ENCODE results near the gene PPIF.

The PPIF gene

DNA sequence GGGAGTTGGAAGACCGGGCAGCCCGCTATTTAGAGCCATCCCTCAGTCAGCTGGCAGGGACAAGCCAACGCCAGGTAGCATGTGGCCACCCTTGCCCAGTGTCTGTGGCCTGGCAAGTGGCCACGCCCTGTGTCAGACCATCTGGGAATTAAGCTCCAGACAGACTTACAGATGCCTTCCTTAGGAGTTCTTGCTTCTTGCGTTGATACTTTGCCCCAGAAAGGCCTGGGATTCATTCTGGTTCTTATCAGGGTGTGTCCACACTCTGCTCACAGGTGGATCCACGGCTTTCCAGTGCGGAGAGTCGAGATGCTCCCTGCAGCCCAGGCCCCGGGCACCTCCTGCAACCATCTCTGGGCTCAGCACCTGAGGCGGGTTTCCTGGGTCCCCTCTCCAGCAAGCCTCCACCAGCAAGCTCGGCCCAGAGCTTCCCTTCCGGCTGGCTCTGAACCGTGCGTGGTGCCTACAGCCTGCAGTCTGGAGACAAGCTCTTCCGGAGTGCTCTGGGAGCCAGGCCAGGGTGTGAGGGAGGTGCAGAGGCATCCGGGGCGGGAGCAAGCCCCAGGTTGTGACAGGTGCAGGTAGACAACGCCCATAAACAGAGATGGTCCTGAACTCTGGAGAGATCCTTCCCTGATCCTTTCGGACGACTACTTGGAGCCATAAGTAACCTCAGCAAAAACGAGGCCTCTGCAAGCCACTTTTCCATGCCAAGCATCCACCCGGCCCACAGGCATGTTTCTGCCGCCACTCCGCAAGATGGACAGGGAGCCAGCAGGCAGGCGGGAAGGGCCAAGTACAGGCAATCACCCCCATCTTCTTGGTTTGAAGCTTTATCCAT lies 32.3 kb upstream of the PPIF start:
- DNase-seq: no peak

DNA sequence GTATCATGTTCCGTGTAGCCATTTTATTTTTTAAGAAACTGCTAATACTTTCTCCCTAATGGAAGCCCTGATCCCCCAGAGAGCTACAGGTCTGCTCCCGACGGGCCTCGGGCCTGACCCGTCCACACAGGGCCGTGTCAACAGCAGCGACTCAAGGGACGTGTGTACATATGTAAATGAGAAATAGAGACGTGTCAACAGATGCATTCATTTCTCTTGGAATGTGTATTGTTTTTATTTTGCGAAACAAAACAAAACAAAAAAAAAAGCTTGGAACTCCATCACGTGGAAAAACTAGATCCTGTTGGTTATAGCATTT lies 31.7 kb upstream of the PPIF start:
- no peak for DNase-seq

DNA sequence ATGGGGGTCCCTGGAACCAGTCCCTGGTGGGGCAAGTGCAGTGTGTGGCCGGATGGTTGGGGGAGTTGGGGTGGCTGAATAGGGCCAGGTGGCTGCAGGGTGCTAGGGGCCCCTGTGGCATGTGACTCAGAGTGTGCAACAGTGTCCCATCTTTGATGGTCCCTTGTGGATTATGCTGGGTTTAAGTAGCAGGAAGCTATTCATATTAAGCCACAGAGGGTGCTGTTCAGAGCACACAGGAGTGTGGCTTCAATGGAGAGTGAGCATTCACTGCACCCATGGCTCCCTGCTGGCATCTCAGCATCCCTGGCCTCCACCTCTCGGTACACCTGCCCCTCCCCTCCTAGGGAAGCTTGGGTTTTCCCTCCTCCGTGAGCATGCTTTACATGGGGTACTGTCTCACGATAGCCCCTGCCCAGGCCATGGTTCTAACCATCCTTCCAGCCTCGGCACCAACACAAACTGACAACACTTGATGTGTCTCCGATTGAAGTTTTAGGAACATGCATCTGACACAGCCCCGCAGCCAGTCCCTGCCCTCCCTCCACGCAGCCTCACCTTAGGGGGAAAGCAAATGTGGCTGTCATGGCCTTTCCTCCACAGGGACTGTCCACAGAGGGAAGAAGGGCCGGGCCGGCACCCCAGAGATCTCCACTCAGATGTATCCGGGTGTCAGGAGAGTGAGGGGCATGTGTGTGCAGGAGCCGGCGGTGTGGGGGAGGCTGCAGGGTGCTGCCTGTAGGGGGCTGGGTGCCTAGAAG lies 30.4 kb upstream of the PPIF start:
- DNase-seq: no peak

DNA sequence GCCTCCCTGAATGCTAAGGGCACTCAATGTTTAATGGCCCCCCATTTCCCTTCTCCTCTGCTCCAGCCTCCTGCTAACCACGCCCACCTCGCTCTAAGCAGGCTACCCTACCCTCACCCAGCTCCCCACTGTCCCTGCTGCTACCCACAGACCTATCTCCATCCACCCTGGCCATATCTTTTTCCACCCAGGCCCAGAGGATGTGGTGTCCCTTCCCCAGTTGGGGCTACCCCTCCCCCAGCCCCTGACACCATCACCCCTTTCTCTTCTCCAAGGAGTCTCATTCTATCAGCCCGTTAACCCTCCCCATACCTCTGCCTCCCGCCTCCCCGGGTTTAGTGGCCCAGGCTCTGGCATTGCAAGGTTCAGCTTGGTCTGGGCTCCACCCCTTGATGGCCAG lies 28.9 kb upstream of the PPIF start:
- DNase-seq: no peak

DNA sequence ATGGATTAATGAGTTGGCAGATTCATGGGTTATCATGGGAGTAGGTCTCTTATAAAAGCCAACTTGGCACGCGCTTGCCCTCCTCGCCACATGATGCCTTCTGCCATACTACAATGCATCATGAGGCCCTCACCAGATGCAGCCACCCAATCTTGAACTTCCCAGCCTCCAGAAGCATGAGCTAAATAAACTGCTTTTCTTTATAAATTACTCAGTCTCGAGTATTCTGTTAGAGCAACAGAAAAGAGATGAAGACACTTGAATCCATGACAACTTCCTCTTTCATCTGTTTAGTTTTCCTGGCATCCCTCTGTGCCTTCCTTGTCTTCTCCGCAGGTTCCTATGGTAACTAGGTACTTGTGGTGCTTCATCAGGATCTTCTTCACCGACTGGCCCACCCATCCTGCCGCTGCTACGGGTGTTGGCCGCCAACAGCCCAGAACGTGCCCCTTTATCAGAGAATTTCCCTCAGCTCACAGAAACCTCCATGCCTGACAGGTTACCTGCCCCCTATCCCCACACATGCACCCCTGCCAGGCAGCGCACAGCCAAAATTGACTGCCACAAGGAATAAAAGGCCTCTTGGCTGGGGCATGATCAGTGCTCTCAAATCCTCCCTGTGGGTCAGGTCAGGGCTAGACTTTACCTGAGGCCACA lies 28.0 kb upstream of the PPIF start:
- no peak for DNase-seq

DNA sequence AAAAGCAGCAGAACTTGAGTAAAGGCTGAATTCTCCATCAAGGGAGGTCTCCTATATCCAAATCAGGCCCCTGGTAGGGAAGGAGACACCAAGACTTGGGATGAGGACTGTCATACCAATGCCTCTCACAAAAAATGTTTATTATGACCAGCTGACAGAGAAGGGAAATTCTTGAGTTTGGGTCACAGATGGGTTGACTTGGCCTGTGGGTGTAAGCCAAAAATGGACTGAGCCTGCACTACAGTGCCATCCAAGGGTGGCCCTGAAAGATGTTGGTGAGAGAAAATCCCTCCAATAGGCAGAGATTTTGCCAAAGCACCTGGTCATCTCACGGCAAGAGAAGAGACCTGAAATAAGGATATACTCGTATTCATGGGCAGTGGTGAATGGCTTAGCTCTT lies 27.0 kb upstream of the PPIF start:
- no peak for DNase-seq

DNA sequence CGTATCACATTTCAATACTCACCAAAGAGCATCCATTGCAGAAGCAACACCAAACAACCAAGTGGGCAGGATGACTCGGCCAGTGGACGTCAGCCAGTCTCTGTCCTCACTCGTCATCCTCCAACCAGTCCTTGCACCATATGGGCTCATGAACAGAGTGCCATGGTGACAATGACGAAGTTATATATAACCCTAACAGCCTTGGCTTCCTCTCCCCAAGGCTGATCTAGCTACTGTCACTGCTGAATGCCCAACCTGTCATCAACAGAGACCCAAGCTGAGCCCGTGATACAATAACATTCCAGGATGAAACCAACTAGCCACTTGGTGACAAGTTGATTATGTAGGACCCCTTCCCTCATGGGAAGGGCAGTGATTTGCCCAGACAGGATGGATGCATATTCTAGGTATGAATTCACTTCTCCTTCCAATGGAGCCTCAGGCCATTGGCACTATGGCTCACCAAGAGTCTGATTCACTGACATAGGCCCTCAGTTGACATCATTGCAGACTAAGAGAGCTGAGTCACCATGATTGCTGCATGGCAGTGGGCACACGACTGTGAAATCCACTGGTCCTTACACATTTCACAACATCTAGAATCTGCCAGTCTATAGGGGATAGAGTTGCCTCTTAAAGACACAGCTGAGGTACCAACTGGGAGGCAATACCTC lies 26.3 kb upstream of the PPIF start:
- DNase-seq: peak; percentile 89

DNA sequence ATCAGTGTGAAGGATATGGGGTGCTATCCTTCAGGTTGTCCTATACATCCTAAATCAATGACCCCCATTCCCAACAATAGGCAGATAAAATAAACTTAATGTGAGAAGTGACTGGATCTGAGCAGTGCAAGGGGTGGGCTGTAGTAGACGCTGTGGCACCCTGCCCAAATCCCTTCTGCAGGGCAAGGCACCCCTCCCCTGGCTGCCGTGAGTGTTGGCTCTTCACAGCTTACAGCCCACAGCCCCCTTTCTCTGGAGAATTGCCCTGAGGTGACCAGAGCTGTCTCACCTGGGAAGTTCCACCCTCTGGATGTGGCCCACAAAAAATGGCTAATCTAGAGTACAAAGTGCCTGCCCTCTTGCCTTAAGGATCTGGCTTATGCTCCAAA lies 25.8 kb upstream of the PPIF start:
- no peak for DNase-seq

DNA sequence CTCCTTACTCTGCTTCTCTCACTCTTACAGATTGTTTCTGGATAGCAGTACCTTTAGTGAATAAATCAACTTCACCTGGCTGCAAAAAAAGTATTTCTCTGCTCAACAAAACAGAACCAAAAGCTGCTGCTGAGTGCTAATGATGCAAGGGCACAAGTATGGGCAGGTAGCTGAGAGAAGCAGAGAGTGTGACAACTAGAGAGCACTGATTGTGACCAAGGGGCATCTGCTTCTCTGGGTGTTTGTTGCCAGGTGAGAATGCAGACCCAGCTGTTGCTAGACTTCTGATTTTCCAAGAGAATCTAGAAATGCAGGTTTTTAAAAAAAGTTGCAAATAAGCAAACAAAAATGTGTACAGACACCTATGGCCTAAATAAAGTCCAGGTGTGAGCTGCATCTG lies 25.3 kb upstream of the PPIF start:
- DNase-seq: no peak

DNA sequence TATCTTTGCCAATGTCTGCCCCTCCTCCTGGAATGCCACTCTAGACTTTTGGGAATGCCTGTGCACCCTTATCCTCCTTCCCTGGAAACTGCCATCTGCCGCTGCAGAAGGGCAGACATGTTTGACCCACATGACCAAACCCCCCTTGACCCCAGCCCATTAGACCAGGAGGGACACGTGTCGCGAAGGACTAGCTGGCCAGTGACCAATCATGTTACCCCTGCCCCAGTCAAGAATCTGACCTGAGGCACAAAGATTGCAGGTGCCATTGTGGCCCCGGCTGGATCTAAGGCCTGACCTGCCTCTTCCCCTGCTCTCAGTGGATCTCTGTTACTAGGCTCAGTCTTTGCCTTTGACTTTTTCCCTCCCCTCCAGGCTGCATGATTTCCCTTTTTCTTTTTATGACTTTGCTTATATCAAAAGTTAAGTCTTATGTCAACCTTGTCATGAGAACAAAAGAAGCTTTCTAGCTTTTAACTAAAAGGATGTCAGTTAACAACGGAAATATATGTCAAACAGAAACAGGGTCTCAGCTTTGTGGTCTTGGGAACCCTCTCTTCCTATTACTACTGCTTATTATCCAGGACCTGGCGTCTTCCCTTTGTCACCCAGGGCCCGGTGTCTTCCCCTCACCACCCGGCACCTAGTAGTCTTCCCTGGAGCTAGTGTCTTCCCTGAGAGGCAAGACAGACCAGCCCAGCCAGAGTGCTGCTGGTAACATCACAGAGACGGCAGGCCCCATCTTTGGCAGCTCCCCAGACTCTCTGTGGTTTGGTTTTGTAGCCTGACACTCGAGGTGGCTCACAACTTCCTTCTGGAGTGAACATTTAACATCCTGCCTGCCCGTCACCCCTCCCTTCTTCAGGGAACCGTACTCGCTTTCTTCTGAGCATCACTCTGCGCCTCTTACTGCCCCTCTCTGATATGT lies 24.4 kb upstream of the PPIF start:
- DNase-seq: peak; percentile 73

DNA sequence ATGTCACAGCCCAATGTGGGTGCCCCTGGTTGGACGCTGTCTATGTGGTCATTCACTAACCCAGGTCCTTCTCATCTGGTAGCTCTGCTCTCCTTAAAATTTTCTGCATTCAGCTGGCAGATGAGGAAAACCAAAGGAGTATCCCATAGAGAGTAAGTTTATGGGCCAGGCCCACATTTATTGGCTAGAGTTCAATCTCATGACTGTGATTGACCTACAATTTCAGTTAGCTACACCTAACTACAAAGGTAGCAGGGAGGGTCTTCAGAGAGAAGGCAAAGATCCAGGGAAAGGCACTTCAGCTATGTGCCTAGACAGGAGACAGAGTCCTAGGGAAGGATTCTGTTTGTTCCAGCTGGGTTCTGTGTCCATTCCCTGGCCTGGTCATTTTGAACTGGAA lies 23.7 kb upstream of the PPIF start:
- no peak for DNase-seq

DNA sequence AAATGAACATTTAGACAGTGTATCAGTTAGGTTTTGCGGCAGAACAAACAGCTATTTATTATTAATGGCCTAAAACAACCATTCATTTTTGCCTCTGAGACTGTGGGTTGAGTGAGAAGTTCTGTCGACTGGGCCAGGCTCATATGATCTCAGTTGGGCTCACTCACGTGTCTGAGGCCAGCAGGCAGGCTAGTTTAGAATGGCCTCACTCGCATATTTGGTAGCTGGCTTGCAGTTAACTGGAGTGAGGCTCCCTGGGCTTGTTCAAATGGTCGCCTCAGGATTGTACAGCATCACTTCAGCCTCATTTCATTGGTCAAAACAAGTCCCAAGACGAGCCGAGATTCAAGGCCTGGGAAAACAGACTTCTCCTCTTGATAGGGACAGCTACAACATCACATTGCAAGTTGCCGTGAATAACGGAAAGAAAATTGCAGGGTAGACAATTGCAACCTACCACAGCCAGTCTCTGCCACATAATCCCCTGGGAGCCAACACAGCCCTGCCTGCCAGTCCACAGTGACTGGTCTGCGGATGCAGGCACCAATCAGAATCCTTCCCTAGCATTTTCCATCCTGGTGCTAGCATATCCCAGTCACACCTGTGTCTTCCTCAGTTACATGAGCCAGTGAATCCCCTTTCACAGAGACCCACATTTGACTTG lies 23.1 kb upstream of the PPIF start:
- no peak for DNase-seq

DNA sequence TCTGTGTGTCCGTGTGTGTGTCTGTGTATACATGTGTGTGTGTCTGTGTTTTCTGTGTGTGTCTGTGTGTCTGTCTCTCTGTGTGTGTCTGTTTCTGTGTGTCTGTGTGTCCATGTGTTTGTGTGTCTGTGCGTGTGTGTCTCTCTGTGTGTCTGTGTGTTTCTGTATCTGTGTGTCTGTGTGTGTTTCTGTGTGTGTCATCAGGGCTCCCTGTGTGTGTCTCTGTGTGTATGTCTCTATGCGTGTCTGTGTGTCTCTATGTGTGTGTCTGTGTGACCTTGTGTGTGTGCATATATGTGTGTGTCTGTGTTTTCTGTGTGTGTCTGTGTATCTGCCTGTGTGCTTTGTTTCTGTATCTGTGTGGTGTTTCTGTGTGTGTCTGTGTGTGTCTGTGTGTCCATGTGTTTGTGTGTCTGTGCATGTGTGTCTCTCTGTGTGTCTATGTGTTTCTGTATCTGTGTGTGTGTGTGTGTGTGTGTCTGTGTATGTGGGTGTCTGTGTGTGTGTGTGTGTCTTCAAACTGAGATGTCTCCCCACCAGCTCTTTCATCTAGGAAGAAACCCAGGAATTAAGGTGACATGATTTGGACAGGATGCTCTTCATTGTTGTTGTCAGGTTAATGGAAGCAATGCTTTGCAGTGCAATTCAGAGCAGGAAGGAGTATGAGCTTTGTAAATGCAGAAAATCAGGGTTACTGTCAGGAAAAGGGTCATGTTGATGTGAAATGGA lies 20.7 kb upstream of the PPIF start:
- DNase-seq: no peak

DNA sequence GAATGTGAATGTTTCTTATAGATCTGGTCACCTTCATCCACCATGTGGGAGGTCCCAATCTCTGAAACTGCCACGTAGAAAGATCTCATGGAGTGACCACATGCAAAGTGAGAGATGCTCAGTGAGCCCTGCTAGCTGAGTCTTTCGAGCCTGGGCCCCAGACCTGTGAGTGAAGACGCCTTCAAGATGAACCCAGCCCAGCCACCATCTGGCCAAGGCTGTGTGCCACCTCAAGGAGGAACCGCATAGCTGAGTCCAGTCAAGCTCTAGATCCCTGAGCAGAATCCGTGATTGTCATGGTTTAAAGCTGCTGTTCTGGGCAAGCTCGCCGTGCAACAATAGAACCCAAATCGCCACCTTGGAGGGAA lies 20.2 kb upstream of the PPIF start:
- no peak for DNase-seq

DNA sequence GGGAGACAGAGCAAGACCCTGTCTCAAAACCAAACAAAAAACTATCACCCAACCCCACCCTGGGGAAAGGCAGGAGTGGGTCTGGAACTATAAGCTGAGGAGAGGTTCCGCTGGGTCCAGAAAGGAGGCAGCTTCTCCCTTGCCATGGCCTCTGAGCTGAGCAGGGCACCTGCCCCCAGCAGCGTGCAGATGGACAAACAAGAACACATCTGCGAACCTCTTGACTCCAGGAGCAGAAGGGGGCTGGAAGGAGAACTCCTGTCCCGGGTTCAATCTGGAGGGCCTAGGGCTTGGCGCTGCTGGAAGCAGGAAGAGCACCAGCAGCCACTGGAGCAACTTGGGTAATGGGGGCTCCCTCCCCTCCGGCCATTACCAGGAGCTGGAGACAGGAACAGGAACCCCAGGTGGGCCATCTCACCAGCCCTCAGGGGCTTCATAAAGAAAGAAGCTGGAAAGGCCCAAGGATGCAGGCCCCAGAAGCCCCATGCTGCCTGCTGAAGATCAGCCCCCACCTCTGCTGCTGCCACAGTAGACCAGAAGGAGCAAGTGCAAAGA lies 19.0 kb upstream of the PPIF start:
- DNase-seq: no peak

DNA sequence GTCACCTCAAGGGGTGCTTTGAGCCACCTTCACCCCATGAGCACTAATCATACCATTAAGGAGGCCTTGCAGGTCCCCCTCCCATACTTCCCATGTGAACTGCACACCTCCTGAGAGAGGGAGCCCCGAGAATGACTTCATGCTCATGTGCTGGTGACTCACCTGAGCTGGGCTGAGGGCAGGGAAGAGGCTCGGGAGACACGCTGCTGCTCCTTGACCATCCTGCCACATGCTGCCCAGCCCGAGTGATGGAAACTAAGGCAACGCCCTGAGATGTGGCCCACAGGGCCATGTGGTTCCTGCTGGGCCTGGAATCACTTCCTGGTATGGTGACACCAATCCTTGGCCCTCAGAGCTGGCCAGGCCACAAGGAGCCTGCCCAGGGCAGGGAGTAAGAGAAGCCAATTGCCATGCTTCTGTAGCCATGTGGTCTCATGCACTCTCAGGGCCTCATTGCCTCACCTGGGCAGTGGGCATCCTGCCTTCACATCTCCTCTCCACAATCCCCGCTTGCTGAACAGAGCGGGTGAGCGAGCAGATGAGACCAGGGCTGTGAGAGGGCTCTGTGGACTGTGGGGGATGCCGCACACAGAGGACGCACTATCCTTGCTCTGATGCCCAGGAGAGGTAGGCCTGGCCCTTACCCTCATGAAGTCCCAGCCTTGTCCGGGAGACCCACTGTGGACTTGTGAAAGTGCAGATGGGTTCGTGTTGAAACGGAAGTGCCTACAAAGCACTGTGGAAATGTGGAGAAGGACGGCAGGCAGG lies 18.3 kb upstream of the PPIF start:
- DNase-seq: peak; percentile 69

DNA sequence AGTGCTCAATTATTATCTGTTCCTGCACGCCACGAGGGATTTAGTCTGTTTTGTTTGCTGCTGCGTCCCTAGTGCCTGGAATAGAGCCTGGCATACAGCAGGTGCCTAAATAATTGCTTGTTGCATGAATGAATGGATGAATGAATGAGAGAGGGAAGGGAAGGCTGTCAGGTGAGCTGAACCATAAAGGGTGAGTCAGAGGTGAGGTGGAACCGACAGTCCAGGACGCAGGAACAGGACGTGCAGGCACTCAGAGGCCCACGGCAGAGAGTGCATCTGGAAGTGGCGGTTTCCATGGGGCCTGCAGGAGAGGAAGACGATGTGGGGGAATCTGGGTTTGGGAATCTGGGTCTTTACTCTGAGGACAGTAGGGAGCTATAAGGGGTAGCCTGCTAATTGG lies 17.7 kb upstream of the PPIF start:
- DNase-seq: no peak

DNA sequence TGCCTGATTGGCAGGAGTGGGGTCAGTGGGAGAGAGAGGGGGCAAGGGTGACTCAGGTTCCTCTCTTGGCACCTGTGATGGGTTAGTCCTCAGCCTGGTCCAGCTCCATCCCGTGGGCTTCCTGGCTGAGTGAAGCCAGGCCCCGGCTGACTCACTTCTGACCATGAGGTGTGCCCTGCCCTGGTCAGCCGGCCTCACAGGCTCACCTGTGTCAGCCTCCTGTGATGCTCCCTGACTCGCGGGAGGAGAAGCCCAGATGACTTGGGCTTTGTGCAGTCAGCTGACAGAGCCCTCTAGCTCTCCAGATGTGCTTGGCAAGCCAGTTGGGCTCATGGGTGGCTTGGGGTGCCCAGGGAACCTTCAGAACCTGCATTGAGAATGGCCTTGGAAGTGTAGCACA lies 16.0 kb upstream of the PPIF start:
- DNase-seq: no peak

DNA sequence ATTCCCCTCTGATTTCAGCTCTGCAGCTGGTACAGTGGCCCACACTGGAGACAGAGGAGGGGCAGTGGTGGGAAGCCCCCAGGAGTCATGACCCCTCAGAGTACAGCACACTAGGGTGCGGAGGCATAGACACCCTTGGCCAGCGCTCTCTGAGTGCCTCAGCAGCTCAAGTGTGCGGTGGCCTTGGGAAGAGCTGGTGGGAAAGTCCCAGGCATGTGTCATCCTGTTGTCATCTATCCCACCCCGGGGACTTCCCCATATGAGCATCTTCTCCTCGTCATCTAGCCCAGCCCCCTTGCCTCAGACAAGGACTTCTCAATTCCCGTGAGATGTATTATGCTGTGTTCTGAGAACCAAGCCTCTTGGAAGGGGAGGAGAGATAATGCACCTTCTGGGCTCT lies 15.6 kb upstream of the PPIF start:
- DNase-seq: peak; percentile 63

Measured in HCEC 1CT (cell line).